Fibroblast of upper back skin (primary cell): ENCODE measurements around the gene LMTK2.

Experiments used
- DNase-seq: peaks from one replicate; pipeline ENCODE4 v3.0.0-alpha.2; 2013

LMTK2 gene

DNA sequence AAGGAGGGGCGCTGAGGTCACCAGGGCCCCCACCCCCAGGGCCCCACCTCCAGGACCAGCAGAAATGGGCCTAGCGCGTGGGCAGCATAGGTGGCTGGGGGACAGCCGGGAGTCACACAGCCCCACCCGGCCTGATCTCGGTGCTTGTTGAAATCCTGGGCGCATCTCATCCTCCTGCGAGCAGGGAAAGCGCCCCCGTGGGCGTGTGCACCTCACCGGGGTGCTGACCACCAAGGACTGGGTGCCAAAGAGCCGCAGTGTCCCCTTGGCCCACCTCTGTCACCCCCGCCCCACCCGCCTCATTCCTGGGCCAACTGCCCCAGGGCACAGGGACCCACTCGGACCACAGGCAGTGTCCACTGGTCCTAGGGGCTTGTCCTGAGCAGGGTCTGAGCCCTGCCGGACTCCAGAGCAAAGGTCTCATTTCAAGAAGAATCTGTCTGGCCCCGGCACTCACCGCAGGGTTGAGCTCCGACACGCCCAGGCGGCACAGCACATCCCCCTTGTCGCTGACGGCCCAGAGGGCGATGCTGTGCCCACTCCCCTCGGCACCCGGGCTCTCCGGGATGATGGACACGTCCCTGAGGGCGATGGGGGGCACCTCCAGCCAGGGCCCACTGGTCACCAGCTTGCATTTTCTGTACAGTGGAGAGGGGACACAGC, 116.0 kb downstream of the LMTK2 start:
- DNase-seq, result no peak

DNA sequence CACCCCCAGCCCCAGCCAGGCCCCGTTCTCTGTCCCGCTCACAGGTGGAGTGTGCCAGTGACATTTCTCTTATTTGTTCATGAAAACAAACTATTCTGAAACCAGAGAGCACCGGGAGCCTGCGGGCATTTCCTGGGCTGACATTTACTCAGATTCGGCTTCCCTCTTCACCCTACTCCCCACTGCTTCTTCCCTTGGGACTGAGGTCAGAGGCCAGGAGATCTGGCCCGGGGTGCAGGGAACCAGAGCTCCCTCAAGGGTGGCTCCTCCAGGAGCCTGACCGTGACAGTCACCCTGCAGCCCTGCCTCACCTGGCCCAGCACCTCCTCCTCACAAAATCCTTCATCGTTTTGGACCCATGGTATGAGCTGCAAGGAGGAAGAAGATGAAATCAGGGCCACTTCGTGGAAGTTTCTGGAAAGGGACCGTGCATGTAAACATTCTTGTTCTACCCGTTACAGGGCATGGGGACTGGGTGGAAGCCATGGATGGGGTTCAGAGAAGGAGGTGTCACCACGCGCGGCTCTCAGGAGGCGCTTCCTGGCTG, 116.8 kb downstream of the LMTK2 start:
- DNase-seq, result no peak

DNA sequence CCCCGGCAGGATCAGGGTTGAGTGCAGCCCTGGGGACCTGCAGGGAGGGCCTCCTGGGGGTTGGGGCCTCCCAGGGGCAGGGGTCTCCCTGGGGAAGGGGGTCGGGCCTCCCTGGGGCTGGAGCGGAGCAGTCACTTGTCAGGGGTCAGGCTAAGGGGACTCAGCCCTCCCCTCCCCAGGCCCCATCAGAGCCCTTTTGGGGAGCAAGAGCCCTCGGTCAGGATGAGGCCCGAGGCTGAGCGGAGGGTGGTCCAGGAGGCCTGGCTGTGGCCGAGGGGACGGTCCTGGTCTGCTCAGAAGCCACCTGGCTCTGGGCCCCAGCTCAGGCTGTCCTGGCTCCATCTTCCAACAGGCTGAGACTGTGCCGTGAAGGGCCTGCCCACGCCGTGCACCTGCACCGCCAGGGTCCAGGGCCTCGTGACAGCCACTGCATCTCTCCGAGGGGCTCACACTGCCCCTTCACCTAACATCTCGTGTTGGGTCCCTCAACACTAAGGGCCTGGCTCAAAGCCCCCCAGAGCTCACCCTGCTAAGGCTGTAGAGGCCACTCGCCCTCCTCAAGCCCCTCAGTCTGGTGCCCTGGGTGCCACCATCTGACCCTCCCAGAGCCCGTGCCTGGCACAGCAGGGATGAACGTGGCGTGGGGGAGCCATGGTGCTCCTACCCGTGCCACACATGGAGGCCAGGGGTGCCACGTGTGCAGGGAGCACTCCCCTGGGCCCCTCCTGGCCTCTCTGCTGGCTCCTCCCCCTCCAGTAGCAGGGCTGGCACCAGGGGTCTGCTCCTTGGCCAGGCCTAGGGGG, 117.4 kb downstream of the LMTK2 start:
- DNase-seq, result no peak

DNA sequence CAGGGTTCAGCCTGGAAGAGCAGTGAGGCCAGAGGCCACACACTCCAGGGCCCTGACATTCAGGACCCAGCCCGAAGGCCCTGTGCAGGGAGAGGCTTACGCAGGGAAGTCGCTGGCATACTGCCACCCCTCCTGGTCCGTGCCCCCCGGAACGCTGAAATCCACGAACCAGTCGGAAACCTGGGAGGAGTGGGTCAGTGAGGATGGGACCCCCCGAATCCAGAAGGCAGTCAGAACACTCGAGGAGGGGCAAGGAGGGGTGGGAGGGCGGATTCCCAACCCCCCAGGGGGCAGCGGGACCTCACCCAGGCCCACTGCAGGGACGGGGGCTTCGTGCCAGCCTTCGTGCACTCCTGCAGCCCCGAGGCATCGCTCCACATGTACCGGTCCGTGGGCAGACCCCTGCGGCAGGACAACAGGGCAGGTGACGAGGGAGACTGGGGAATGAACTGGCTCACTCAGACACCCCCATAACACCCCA, 118.1 kb downstream of the LMTK2 start:
- DNase-seq, result no peak

DNA sequence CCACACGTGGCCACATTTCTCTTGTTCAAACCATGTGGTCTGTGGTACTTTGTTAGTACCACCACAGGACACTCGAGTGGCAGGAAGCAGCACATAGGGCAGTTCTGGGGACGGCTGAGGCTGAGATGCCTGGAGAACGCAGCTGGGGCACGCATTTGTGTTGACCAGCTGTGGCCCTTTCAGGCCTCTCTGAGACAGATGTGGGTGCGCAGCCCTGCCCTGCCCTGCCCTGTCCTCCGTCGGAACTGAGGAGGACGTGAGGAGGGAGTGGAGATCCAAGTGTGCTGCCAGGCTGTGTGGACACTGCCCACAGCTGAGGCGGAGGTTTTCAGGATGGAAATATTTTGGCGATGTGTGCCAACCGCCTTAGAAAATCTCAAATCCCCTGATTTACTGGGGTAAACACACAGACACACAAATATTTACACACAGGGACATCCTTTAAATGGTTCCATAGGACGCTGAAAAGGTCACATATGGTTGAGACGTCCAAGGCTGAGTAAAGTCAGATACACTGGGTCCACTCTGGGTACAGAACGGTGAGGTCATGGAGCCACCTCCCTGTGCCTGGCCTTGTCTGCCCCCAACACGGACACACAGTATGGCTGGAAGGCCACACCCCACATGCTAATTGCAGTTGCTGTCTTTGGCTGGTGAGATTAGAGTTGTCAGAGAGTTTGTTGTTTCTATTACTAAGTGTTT, 119.4 kb downstream of the LMTK2 start:
- DNase-seq, result no peak

DNA sequence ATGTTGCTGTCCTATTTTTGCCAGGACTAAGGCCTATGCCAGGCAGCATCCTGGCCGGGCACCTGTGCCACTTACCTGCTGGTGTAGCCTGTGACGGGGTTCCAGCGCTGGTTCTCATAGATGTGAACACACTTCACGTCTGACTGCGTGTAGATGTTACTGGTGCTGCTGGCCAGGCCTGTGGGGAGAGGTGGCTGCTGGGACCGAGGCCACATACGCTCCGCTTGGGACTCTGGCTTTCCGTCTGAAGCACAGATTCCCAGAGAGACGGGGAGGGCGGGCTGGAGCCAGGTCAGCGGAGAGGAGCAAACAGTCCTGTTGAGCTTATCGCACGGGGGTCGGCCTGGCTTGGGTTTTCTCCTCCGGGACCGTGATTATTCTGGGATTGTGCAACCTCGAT, 121.3 kb downstream of the LMTK2 start:
- no peak for DNase-seq

DNA sequence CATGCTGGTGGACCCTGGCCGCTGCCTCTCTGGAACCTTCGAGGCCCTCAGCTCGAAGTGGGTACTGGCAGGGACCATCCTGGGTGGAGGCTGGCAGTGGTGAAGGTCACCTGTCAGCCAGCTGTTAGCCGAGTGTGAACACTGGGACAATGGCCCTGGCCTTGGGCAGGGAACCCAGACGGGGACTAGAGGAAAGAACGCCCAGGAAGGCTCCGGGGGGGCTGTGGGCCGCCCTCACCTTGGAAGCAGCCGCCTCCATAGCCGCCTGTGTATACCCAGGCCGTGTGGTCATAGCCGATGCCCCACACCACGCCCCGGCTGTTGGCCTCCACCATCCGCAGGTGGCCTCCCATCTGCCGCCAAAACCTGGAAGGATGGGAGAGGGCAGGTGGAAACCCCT, 122.1 kb downstream of the LMTK2 start:
- DNase-seq, result no peak

DNA sequence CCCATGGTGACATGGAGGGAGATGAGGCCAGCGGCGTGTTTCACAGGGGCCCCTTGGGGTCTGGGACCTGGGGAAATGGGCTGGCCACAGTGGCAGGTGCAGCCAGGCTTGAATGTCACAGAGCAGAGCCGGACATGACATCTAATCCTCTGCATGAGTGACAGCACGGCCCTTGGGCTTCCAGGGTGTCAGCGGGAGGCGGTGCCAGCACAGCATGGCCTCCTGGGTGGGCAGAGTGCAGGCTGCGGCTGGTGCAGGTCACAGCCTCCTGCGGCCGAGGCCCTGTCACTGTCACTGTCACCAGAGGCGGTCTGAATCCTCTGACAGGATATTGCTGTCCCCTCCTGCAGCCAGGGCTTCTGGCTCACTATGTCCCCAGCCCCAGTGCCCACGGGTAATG, 122.8 kb downstream of the LMTK2 start:
- DNase-seq, result no peak

DNA sequence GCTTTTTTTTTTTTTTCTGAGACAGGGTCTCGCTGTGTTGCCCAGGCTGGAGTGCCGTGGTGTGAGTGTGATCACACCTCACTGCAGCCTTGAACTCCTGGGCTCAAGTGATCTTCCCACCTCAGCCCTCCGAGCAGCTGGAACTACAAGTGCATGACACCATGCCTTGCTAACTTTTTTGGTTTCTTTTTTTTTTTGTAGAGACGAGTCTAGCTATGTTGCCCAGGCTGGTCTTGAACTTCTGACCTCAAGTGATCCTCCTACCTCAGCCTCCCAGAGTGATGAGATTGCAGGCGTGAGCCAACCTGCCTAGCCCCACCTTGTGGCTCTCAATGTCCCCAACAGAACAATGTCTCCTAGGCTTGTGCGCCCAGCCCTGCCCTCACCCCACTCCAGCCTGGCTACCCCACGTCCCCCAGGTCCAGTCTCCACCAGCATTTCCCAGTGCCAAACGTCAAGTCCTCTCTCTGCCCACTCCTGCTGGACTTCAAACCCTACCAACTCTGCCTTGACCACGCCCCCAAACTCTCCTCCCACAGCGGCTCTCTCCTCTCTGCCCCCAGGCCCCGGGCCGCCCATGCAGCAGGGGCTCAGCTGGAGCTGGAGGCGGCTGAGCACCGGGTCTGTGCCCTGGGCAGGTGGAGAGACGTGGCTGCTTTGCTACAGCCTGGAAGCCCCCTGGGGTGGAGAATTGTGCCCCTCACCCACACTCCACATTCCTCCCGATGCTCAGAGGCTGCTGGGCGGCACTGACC, 123.5 kb downstream of the LMTK2 start:
- DNase-seq, result no peak

DNA sequence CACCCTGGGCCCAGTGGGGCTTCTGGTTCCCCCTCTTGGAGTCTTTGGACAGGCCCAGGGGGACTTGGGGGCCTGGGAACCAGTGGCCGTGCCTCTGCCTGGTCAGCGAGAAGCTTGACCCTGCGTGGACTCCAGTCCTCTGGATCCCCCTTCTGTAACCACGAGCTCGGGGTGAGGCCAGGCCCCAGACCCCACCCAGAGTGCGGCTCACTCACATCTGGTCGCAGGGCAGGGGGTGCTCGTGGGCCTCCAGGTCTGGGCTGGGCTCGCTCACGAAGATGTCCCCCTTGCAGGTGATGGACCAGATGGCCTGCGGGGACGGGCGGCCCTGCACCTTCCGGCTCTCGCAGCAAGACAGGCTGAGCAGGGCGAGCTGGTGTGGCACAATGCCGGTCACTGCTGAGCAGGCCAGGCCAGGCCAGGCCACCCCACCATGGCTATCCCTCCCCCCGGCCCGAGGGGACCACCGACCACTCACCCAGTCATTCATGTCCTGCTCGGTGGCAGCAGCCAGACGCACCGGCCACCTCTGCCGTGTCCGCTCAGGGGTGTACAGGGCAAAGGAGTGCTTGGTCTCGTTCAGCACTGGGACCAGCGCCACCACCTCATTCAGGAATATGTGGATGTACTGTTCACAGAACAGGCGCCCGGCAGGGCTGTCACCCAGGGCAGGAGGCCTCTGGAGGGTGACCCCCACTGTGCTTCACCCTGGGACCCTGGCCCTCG, 124.2 kb downstream of the LMTK2 start:
- no peak for DNase-seq

DNA sequence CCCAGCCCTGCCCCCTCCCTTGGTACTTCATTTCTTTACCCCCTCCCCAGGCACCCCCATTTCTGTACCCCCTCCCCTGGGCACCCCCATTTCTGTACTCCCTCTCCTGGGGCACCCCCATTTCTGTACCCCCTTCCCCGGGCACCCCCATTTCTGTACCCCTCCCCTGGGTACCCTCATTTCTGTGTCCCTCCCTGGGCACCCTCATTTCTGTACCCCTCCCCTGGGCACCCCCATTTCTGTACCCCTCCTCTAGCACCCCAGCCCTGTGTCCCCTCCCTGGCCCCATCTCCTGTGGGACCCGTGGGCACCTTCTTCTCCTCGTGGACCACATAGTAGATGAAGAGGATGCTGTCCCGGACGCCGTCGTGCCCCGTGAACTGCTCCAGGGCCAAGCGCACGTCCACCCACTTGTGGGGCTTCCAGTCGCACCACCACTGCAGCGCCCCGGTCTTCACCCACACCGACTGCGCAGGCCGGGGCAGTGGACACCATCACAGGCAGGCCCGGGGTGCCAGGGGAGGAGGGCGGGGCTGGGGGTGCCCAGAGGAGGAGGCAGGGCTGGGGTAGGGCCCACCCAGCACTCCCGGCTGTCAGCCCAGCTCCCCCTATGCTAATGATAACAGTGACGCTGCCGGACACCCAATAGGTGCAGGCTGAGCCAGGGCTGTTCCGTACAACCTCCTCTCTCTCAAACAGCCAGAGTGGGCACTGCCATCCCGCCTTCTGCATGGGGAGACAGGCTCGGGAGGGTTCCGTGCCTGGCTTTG, 125.0 kb downstream of the LMTK2 start:
- no peak for DNase-seq

DNA sequence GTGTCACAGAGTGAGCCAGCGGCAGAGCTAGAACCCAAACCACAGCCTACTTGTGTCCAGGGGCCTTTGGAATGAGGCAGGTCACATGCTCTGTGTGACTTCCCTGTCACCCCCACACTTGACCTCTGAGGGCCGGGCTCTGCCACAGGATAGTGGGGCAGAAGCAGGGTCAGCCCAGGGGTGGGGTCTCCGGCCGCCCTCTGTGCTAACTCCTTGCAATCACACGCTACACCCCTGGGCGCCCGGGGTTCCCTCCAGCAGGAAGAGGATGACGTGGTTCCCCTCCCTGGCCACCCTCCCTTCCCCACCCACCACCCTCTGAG, 125.6 kb downstream of the LMTK2 start:
- no peak for DNase-seq

DNA sequence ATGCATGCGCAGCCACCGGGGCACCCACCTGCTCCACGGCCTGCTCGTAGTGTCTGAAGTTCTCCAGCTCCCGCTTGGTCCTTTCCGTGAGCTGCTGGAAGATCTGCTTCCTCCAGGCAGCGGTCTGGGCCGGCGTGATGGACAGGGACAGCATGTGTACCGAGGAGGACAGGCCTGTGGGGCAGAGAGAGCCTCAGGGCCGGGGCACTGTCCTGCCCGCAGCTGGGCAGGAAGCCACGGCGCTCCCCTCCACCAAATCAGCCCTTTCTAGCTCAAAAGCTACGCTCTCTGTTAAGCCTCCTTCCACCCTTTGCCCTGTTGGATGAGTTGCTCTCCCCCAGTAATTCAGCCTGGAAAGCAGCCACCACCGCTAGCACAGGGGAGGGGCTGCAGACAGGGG, 126.1 kb downstream of the LMTK2 start:
- no peak for DNase-seq

DNA sequence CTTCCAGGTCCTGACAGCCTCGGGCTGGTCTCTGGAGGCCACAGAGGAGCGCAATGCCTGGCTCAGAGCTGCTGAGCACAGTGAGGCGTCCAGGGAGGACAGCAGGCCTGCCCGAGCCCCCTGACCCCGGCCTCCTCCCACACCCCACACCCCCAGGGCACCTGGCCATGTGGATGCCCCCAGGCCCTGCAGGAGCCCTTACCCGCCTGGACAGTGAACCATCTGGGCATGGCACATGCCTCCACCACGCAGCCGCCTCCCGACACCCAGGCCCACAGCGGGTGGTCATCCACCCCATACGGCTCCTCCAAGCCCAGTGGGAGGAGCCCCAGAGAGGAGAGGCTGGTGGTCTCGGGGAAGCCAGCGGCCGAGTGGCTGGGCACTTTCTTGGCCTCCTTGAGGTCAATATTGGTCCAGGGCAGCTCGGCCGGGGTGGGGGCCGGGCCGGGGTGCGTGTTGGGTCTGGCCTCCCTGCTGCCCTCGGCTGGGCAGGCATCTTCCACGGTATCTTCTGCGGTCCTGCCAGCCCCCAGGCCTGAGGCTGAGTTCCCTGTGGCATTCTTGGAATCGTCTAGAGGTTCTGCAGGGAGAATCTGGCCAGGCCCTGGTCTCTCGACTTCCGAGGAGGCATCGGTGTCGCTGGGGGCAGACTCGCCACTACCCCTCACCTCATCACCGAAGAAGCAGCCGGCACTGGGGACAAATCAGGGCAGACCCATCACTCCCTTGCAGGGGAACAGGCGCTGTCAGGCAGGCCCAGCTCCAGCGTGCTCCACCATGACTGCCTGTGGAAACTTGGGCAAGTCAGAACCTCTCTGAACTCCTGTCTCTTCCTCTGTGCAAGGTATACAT, 126.8 kb downstream of the LMTK2 start:
- DNase-seq, result no peak

DNA sequence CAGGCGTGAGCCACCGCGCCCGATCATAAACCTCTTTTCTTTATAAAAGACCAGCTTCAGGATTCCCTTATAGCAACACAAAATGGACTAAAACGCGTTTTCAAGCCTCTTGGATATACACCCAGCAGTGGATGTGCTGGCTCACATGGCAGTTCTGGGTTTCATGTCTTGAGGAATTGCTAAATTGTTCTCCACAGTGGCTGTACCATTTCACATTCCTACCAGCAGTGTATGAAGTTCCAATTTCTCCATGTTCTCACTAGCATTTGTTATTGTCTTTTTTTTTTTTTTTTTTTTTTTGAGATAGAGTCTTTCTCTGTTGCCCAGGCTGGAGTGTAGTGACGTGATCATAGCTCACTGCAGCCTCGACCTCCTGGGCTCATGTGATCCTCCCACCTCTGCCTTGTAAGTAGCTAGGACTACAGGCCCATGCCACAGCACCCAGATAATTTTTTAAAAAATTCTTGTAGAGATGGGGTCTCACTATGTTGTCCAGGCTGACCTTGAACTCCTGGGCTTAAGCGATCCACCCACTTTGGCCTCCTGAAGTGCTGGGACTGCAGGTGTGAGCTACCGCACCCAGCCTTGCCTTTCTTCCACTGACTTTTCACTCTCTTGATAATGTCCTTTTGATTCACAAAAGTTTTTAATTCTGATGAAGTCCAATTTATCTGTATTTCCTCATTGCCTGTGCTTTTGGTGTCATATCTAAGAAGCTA, 127.9 kb downstream of the LMTK2 start:
- no peak for DNase-seq

DNA sequence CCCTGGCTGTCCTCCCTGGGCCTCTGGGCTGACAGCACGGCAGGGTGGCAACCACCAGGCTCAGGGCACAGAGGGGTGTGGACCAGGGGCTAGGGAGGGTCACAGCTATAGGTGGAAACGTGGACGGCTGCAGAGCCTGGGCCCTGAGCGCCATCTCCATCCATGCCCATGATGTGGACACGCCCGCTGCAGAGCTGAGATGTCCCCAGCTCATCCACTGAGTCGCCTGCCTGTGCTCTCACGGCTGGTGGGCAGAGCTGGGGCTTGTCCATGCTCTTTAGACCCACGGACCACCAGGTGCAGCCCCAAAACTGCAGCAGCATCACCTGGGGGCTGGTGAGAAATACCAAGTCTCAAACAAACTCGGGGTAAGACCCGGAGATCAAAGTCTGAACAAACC, 129.2 kb downstream of the LMTK2 start:
- no peak for DNase-seq

DNA sequence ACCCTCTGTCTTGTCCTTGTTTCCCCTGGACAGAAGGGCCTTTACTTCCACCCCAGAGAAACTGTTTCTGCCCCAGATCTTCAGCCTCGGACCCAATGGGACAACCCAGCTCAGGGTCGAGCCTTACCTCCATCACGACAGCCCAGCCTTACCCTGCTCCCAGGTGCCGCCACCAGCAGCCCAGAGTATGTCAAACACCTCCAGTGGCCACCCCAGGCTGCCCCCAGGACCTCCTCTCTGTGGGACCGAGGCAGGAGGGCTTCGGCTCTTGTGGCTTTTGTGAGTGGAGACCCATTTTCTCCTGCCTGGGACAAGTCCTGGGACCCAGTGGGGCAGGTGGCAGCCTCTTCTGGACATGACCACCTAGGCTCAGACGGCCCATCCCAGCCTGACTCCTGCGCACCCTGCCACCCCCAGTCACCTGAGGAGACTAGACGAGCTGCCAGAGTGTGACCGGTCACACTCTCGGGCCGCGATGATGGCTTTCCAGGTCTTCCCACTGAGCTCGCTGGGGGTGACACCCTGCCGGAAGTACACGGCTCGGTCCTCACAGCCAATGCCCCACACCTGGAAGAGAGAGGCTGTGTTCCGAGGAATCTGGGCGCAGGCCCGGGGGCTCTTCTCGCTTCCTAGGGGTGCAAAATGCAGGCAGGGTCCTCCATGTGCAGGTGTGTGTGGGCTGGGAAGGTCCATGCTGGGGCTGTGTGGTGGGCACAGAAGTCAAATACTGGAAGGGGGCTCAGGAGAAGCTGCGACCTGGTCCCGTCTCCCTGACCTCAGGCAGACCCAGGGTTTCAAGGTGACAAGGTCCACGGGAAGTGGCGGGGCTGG, 129.9 kb downstream of the LMTK2 start:
- DNase-seq, result no peak

DNA sequence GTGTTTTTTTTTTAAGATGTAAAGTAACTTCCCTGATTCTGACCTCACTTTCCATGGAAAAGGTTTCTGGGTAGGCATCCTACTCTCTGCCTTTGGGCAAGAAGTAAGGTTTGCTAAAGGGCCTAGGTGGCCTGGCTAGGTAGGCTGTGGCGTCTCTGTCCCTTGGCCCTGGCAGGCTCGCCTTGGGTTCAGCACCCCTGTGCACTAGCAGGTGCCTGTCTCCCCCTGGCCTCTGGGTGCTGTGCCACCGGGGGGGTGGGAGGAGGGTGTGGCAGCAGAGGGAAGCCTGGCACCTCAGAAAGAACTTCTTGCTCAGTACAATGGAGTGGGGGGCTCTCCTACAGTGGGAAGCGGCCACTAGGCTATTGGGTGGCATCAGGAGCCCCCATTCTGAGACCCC, 131.4 kb downstream of the LMTK2 start:
- DNase-seq, result no peak

DNA sequence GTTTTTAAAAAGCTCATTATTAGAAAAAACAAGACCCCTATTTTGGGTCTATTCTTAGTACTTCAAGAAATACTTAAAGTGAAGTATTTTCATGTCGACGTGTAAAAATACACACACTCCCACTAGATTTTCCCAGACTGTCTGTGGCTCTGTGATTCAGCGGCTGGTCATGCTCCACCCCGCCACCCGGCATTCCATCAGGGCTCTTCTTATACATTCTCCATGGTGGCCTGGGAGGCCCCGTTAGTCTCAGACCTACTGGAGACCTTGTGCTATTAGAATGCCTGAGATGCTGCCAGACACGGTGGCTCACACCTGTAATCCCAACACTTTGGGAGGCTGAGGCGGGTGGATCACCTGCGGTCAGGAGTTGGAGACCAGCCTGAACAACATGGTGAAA, 132.3 kb downstream of the LMTK2 start:
- DNase-seq, result peak; percentile 34
